Ammon's horn (tissue), 1 donor: ENCODE results near the gene TMOD2.
"Not testable (repeated sequence)": the region's sequence is repeated elsewhere in the genome, so short reads cannot be mapped to it uniquely, and the experiment has no call there.

Source experiments
- DNase-seq: peaks from one replicate; pipeline ENCODE4 v3.0.0-alpha.2; 2016; ENCODE audit warnings: low spot score

TMOD2 gene

DNA sequence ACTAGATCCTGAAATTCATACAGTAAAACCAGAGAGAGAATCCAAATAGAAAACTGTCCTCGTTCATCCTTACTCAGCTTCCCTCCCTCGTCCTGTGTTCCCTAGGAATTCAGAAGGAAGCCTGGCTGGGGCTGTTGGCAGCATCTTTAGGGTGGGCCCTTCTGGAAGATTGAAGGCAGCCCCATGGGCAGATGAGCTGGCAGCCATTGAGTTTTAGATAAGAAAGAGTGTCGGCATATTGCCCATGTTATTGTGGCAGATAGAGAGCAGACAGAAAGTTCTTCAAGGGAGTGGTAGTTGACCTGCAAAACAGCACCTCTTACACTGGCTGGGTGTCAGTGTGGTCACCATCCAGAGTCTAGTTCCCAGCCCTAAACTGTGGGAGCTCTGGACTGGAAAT, 23.5 kb downstream of the TMOD2 start:
- no peak for DNase-seq

- DNase-seq: peak; percentile 73
Observed at GRCh38 chr15:51775967-51776816, 24.8 kb downstream of the TMOD2 start.

- peak; percentile 90 for DNase-seq
Observed at GRCh38 chr15:51776952-51777569, 25.7 kb downstream of the TMOD2 start.

DNA sequence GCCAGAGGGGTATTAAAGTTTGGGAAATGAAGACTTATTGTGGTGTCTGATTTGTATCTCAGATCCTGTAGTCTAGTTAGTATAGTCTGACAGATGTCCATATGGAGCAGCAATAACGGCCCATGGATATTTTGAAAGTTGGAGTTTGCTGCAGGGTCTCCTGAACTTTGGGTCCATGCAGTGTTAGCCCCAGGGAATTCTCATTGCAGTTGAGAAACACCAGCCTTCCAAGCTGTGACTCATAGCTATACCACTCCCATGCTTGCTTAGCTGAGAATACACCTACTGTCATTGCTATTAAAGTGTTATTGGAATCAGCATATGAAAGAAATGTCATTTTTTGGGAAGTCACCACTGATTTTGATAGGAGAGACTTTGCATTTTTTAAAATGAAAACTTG, 29.2 kb downstream of the TMOD2 start:
- no peak for DNase-seq

DNA sequence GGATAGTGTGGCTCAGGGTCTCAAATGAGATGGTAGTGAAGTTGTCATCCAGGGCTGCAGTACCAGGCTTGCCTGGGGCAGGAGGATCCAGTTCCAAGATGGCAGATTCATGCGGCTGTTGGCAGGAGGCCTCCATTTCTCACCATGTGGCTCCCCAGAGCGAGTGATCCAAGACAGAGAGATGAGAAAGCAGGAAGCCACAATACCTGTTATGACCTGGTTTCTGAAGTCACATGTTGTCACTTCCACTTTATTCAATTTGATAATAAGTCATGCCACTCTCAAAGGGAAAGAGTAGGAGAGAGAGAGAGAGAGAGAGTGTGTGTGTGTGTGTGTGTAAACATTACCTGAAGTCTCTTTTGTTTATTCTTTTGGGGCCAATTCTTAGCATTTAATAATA, 30.1 kb downstream of the TMOD2 start:
- DNase-seq: no peak

- DNase-seq: no peak
Observed at GRCh38 chr15:51782357-51782896, 31.0 kb downstream of the TMOD2 start.

DNA sequence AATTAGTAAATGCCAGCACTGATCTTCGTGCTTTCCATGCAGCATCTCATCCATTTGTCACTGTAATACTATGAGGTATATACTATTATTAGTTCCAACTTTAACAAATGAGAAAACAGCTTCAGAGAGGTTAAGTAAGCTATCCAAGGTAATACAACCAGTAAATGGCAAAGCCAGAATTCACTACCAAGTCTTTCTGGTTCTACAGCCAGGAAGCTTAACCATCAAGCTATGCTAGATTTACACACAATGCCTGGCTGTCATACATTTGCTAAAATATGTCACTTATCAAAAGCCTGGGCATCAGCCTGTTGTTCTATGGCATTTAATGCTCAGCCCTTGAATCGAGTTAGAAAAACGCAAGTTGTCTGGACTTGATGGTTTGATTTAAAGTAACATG, 32.6 kb downstream of the TMOD2 start:
- no peak for DNase-seq

DNA sequence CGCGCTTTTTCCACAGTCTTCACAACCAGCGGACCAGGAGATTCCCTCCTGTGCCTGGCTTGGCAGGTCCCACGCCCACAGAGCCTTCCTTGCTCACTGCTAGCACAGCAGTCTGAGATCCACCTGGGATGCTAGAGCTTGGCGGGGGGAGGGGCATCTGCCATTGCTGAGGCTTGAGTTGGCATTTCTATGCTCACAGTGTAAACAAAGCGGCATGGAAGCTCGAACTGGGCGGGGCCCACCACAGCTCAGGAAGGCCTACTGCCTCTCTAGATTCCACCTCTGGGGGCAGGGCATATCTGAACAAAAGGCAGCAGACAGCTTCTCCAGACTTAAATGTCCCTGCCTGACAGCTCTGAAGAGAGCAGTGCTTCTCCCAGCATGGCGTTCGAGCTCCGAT, 35.7 kb downstream of the TMOD2 start:
- DNase-seq: not testable (repeated sequence)

- not testable (repeated sequence) for DNase-seq
Observed at GRCh38 chr15:51792474-51792873, 41.1 kb downstream of the TMOD2 start.

DNA sequence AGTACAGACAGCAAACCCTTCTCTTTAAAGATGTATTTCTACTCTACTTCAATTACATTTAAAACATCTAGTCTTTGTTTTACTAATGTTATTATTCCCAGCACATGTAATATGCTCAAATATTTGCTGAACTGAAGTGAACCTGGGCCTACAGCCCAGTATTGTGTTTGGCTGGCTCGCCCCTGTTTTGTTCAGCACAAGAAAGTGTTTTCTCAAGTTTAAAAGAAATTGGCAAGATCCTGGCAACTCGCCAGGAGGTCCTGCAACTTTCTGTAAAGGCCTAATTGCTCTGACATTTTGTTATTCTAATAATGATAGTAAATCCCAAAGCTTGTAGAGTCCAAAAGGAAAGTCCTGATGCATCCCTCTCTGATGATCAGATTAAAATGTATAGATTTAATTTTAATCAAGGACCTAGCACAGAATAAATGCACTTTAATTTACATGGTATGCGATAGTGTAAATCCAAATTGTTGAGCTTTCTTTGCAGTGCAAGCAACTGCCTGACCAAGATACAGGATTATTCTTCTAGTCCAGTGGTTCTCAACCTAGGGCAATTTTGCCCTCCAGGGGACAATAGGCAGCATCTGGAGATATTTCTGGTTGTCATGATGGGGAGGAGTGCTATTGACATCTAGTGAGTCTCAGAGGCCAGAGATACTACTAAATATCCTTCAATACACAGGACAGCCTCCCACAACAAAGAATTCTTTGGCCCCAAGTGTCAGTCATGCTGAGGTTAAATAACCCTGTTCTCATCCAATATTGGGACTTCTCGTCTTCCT, 42.3 kb downstream of the TMOD2 start:
- DNase-seq: peak; percentile 61

DNA sequence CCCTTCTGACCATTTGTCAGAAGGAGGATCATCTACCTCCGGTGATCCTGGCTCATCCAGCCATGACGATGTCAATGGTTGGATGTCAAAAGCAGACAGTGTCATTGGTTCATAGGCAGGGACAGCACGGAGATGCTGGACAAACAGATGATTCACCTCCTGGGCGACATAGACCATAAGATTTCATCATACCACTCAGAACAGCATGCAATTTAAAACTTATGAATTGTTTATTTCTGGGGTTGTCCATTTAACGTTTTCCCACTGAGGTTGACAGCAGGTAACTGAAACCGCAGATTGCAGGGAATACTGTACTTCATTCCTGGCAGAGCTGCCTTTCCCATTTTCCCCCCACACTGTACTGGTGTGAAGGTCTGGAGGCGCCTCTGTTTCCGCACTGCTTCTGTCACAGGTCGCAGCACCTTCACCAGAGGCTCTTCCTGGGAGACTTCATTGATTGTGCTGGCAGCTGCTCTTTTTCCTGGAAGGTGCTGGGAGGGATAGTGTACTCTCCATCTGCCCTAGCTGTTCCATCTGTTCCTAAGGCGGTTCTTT, 45.5 kb downstream of the TMOD2 start:
- DNase-seq: no peak

- no peak for DNase-seq
Observed at GRCh38 chr15:51798281-51798680, 46.9 kb downstream of the TMOD2 start.

DNA sequence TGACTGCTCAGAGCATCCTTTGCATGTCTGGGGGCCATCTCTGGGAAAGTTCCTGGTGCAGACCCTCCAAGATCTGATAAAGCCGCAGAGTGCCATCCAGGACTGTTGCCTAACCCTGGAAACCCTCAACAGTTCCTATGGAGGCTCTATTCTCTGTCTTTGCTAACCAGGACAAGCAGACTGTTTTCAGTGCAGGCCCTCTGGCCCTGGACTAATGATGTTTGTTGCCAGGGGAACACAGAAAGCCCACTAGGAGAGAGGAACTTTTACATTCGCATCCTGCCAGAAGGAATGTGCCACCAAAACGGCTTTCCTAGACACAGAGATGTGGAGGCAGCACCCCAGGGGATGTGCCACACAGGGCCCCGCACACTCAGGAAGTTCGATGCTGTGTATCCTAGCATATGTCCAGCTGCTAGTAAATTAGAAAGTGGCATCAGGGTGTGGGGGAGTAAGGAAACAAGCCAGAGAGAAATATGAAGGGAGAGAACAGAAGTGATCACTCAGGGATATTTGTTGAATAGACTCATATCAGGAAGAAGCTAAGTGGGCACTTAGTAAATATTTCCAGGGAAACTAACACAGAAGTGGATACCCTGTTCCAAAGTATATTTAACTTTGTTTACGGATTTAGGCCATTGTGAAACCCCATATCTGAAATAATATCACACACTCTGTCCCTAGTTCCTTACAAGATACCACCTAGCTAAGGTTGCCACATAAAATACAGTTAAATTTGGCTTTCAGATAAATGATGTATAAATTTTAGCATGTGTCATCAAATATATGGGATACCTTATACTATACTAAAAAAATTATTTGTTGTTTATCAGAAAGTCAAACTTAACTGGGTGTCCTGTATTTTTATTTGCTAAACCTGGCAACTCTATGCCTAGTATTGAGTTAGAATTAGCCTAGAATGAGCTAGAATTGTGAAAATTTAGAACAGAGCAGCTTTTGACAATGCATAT, 48.2 kb downstream of the TMOD2 start:
- peak; percentile 51 for DNase-seq

GRCh38 chr15:51801391-51801835, 50.0 kb downstream of the TMOD2 start:
- peak; percentile 41 for DNase-seq

DNA sequence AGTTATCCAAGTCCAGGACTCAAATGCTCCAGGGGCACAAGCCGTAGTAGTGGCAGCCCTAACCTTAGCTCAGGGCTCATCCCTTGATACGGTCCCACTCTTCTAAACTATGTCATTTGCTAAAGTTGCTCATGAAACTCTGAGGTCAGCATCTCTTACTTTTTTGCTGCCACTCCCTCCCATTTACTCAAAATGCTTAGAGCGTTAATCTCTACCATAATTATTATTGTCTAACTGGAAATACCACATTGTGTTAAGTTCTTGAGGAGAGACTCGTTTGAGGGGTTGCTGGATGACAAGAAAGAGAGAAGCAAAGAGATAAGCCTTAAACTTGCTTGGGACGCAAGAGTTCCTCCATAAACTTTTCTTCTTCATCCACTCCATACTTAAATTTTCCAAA, 51.2 kb downstream of the TMOD2 start:
- DNase-seq: no peak

- no peak for DNase-seq
Observed at GRCh38 chr15:51803965-51804364, 52.6 kb downstream of the TMOD2 start.

DNA sequence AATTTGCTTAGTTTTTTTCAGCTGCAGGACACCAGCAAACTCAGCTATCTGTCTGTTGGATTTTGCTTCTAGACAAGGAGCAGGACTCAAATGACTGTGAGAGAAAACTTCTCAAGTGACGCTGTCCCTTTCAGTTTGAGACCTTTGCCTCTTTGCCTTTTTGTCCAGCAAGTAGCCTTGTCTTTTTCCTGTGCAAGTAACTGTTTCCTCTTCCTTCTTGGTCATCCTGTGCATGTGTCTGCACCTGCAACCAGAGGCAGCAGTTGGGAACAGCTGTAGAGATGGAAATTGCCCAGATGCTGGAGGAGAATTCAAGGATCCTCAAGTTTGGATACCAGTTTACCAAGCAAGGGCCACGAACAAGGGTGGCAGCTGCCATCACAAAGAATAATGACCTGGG, 54.7 kb downstream of the TMOD2 start:
- no peak for DNase-seq

DNA sequence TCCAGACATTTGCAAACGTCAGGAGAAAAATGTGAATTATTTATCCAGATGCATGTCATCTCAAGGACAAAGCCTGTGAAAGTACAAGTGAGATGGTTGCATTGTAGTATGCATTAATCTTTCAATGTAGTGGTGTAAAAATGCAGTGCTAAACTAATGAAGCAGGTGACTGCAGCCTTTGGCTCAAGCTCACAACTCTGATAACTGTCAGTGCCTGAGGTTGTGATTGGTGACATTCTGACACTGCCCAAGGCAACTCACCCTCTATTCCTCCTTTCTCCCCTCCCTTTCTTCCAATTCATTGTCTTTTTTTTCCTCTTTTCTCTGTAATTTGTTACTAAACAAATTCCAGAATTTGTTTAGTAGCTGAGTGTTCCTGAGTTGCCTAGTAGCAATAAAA, 58.1 kb downstream of the TMOD2 start:
- DNase-seq: no peak

DNA sequence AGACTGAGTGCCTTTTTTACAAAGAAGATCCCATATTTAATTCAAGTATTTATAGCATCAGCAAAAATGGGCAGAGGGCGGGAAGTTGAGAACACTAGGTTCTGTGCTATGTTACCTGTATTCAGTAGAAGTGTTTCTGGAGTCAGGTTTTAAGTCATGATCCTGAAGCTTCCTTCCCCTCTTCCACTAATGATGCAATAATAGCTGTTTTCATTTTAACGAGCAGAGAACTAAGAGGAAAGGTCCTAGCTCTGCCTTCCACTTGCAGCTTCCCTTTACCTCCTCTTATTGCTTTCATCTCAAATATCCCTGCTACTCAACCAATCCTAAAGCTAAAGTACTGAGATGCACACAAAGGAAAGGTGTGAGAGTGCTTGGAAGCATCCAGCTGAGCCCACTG, 61.2 kb downstream of the TMOD2 start:
- no peak for DNase-seq

- DNase-seq: no peak
Observed at GRCh38 chr15:51814606-51815005, 63.2 kb downstream of the TMOD2 start.

GRCh38 chr15:51816611-51817010, 65.2 kb downstream of the TMOD2 start:
- DNase-seq: no peak
